NCI-H82 treated with DMSO at 0.1 percent for 48 hours (cell line): ENCODE data around the gene SULT2A1.
"Not testable (repeated sequence)": the region's sequence is repeated elsewhere in the genome, so short reads cannot be mapped to it uniquely, and the experiment has no call there.

Source experiments
- DNase-seq: peaks from one replicate; lab custom pipeline; 2025; ENCODE audit not compliant: unreplicated experiment; lab: John Stamatoyannopoulos, UW

SULT2A1 gene, protein sequence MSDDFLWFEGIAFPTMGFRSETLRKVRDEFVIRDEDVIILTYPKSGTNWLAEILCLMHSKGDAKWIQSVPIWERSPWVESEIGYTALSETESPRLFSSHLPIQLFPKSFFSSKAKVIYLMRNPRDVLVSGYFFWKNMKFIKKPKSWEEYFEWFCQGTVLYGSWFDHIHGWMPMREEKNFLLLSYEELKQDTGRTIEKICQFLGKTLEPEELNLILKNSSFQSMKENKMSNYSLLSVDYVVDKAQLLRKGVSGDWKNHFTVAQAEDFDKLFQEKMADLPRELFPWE

DNA sequence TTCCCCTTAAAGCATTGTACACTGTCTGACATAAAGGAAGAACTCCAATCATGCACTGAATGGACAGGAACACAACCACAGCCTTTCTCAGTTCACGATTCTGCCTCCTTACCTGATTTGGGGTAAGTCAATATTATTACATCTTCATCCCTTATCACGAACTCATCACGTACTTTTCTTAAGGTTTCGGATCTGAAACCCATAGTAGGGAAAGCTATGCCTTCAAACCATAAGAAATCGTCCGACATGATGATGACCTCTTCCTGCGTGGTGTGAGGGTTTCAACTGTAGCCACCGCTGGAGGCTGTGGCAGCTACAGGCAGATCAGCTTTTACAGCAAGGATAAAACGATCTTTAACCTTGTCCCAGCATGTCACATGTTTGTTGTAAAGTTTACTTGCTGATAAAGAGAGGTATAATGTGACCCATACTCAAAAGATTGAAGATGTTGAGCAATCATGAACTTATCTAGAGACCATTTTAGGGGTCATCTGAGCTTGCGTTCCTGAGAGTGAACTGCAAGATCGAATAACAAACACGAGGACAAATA is at the start of gene SULT2A1:
Gene SULT2A1, minus strand, starts transcription at position 306 of the 550 bp plus-strand sequence. Its CDS starts 58 bp downstream, at position 248.
- no peak for DNase-seq

DNA sequence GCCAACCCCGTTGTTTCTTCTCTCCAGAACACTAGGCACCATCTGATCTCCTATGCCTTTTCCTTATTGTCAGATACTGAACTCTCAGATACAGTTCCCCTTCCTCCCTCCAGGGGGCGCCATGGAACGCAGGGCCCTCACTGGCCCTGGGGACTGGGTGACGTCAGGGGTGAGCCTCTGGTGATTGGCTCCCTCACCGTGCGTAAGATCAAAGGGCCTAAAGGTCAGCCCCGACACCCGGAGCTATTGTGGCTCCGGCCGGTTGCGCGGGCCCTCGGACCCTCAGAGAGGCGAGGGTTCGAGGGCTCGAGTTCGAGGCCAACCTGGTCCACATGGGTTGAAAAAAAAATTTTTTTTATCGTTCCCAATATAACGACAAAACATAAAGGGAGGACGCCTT is 42.5 kb upstream of the SULT2A1 start:
- not testable (repeated sequence) for DNase-seq

DNA sequence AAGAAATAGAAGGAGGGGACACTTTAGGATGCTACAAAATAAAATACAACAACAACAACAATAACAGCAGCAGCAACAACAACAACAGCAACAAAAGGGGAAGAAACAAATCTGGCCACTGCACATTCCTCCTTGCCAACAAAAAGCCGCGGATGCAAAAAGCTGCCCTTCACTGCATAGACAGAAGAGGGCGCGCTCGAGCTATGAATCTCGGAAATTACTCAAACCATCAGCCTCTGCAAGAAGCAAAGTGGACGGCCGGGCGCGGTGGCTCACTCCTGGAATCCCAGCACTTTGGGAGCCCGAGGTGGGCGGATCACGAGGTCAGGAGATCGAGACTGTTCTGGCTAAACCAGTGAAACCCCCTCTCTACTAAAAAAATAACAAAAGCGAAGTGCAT is 34.0 kb upstream of the SULT2A1 start:
- DNase-seq: not testable (repeated sequence)

DNA sequence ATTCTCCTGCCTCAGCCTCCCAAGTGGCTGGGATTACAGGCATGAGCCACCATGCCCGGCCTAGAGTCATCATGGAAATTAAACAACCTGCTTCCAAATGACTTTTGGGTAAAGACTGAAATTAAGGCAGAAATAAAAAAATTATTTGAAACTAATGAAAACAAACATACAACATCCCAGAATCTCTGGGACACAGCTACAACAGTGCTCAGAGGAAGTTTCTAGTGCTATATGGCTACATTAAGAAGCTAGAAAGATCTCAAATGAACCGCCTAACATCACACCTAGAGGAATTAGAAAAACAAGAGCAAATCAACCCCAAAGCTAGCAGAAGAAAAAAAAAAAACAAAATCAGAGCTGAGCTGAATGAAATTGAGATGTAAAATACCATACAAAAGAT is 24.1 kb upstream of the SULT2A1 start:
- not testable (repeated sequence) for DNase-seq

DNA sequence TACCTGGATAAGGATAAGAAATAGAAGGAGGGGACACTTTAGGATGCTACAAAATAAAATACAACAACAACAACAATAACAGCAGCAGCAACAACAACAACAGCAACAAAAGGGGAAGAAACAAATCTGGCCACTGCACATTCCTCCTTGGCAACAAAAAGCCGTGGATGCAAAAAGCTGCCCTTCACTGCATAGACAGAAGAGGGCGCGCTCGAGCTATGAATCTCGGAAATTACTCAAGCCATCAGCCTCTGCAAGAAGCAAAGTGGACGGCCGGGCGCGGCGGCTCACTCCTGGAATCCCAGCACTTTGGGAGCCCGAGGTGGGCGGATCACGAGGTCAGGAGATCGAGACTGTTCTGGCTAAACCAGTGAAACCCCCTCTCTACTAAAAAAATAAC is 23.2 kb upstream of the SULT2A1 start:
- not testable (repeated sequence) for DNase-seq

DNA sequence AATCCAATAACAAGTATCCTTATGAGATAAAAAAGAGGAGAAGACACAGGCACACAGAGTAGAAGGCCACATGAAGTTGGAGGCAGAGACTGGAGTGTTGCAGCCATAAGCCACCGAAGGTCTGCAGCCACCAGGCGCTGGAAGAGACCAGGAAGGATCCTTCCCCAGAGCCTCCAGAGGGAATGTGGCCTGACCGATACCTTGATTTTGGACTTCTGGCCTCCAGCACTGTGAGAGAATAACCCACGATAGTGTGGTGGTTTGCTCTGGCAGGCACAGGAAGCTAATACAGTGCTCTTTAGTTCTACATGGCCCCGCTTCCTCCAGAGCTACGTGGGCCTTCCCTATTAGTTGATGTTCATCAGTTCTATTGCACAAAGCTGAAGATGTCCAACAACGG is 15.3 kb upstream of the SULT2A1 start:
- DNase-seq: no peak

DNA sequence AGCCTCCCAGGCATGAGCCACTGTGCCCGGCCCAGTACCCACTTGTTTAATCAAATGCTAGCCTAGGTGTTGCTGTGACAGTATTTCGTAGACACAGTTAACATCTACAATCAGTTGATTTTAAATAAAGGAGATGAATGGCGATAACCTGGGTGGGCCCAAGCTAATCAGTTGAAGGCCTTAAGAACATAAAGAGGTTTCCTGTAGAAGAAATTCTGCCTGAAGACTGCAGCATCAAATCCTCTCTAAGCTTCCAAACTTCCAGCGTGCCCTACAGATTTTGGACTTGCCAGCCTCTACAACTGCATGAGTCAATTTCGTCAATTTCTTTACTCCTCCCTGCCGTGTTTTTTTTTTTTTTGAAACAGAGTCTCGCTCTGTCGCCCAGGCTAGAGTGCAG is 13.2 kb upstream of the SULT2A1 start:
- DNase-seq: no peak

DNA sequence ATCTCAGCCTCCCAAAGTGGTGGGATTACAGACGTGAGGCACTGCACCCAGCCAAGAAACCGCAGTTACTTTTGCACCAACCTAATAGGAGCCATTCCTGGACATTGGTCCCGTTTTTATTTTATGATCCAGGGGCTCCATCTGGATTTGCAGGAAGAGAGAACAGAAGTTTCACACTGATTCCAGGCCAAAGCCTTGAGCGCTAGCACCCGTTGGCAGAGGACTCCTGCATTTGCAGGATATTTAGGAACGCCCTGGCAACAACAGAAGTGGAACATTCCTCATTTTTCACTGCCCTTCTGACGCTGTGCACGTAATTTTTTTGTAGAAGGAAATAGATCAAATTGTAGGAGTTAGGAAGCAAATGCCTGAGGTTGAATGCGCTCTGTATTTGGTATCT is 11.7 kb upstream of the SULT2A1 start:
- no peak for DNase-seq

DNA sequence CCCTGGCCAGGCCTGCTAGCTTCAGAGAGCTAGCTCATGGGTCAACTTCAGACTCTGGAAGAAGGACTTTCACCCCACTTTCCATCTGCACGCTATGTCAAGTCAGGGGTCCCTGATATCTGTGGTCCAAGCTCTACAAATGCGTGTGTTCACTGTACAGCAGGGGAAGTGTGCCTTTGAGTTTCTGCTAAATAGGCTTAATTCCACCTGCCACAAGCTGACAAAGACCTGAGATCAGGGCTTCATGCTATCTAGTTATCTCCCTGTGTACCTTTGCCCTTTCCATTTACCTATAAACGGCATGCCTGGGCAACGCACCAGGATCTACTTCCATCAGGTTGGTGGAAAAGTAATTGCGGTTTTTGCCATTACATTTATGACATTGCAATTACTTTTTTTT is 10.7 kb upstream of the SULT2A1 start:
- DNase-seq: no peak

DNA sequence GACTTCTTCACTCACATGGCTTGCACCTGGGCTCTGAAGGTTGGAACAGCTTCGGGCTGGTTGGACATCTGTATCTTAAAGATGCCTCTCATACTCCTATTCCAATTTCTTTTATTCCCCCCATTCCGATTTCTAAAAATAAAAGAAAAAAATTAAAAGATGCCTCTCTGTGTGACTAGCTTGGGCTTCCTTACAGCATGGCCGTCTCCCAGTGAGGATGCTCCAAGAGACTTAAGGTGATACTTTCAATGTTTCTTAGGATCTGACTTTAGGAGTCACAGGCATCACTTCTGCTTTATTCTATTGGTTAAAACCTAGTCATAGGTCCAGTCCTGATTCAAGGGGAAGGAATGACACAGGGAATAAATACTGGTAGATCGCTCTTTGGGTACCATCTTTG is 9.9 kb upstream of the SULT2A1 start:
- no peak for DNase-seq

DNA sequence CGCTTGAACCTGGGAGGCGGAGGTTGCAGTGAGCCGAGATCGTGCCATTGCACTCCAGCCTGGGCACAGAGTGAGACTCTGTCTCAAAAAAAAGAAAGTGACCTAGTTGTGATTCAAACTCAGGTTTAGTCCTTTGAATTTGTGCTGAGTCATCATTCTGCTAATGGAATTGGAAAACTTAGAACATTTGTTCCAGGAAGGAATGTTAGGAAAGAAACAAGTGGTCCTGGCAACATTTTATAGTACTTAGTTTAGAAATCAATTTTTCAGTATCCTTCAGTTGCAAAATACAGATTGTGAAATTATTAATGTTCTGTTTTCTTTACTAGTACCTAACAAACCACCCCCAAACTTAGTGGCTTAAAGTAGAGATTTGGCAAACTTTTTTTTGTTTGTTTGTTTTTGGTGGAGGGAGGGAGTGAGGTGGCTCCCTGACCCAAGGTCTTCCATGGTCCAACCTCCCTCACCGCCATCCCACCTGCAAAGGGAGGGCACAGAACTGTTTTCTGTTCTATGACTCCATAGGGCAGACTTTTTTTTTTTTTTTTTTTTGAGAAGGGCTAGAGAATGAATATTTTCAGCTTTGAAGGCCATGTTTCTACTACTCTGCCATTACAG is 9.2 kb upstream of the SULT2A1 start:
- DNase-seq: no peak

DNA sequence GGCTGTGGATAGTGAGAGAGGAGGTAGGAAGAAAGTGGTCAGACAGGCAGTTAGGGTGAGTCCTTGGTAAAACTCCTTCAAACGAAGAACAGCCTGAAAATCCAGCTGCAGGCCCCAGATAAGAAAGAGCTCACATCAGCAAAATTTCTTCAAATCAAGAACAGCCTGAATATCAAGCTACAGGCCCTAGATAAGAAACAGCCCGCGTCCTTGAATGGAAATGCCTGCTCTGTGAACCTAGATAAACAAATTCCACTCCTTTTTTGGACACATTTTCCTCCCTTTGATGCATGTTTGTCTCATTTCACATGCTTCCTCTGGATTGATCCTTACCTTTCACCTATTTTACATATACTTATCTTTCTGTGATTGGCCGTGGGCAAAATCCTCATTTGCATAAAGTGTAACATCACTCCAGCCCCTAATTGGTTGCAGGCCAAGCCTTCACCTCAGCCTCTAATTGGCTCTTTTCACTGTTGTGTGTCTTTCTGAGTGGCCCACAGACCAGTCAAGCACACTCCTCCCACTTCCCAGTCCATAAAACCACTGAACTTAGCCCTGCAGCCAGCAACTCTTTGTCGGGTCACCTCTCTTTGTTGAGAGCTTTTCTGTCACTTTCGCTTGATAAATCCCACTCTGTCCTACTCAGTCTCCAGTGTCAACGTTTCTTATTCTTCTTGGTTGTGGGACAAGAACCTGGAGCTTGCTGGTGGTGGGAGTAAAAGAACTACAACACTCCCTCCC is 6.0 kb upstream of the SULT2A1 start:
- DNase-seq: no peak

DNA sequence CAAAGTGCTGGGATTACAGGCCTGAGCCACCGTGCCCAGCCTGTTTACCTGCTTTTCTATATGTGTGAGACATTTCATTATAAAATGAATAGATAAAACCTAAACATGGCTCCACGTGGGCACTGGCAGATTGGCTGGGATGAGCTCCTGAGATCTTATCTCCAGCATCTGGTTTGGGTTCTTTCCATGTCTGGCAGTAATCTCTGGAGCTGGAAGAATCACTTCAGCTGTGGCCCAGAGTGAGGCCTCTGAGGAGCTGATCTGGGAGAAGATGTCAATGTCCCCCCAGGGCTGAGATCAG is 5.5 kb upstream of the SULT2A1 start:
- DNase-seq: no peak

DNA sequence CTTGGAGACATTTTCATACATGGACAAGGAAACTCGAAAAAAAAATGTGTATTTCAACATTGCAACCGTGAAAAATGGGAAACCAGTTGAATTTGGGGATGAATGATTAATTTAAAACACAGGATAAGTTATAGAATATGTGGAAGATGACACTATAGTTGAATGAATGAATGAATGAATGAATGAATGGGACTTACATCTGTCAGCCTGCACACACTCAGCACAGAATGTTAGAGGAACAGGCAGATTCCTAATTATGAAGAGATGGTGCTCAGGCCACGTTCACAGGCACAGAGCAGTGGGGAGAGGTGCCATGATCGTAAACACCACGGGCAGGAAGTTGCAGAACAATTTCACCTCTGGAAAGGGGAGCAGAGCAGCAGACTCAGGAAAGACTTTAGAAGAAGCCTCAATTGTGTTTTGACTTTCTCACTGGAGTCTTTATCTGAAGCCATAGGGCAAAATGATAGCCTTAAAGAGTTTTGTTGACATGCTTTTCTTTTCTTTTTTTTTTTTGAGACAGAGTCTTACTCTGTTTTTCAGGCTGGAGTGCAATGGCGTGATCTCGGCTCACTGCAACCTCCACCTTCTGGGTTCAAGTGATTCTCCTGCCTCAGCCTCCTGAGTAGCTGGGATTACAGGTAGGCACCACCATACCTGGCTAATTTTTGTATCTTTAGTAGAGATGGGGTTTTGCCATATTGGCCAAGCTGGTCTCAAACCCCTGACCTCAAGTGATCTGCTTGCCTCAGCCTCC is 4.9 kb upstream of the SULT2A1 start:
- DNase-seq: no peak

DNA sequence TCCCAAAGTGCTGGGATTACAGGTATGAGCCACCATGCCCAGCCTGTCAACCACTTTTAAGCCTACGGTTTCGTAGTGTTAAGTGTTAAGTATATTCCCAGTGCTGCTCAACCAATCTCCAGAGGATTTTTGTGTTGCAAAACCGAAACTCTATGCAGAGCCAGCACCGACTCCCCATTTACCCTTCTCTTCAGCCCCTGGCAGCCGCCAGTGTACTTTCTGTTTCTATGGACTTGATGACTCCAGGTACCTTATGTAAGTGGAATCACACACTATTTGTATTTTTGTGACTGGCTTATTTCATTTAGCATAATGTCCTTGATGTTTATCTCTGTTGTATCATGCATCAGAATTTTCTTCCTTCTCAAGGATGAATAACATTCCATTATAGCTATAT is 1.1 kb downstream of the SULT2A1 start:
- DNase-seq: no peak

DNA sequence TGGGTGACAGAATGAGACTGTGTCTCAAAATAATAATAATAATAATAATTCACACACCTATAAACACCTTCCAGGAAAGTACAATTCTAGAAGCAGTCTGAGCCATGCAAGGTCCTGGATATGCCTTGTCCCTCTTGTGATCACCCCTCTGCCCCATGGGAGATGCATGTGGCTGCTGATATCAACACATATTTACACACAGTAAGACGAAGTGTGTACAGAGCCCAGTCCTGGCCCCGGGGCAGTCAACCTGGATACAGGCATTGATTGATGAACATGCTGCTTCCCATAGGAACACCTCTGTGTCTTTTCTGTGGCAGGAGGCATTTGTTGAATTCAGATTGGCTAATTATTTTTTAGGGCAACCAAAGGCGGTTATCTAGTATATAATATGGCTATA is 3.2 kb downstream of the SULT2A1 start:
- DNase-seq: no peak

DNA sequence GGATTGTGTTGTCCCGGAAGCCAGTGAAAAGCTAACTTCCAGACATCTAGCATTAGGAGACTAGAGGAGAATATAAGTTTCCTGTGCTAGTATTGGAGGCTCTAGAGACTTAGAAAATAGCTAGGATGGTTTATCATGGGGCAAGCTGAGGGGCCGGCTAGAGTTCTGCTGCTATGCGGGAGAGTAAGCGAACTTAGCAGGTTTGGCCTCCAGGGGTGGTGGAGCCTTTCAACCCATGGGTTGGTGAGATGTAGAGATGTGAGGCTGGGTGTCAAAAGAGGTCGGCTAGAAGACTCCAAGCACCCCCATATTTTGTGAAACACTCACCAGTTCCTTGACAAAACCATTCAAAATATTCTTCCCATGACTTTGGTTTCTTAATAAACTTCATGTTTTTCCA is 4.4 kb downstream of the SULT2A1 start:
- DNase-seq: no peak

DNA sequence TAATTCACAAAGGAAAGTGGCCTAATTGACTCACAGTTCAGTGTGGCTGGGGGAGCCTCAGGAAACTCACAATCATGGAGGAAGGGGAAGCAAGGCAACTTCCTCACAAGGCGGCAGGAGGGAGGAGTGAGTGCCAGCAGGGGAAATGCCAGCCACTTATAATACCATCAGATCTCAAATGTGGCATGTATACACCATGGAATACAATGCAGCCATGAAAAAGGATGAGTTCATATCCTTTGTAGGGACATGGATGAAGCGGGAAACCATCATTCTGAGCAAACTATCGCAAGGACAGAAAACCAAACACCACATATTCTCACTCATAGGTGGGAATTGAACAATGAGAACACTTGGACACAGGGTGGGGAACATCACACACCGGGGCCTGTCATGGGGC is 6.7 kb downstream of the SULT2A1 start:
- not testable (repeated sequence) for DNase-seq

DNA sequence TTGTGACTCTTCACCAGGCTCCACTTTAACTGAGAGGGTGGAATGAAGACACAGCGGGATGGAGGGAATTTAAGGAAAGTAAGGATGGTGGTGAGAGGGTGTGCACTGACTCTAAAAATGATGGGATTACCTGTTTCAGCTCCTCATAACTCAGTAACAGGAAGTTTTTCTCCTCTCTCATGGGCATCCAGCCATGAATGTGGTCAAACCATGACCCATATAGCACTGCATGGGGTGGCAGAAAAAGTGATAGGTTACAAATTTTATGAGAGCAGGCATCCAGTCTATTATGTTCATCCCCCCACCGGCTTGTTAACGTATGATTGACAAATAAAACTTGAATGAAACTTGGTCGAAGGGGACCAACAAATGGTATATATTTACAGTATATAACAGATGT is 7.2 kb downstream of the SULT2A1 start:
- DNase-seq: no peak

DNA sequence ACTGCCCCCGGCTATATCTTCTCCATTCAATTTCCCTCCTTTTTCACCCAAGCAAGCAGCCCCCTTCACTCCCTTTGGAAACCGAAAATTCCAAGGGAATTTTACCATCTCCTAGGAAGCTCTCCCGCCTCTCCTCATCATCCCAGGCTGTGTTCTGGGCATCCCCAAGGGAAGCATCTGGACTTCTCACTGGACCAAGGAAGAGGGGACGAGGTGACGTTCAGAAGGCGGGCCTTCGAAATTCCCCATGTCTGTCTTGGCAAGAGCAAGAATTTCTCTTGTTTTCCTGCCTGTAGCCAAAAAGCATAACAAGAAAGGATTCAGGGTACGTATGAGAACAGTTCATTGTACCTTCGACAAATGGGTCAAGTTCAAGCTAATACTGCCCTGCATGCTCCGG is 20.9 kb downstream of the SULT2A1 start:
- DNase-seq: no peak

DNA sequence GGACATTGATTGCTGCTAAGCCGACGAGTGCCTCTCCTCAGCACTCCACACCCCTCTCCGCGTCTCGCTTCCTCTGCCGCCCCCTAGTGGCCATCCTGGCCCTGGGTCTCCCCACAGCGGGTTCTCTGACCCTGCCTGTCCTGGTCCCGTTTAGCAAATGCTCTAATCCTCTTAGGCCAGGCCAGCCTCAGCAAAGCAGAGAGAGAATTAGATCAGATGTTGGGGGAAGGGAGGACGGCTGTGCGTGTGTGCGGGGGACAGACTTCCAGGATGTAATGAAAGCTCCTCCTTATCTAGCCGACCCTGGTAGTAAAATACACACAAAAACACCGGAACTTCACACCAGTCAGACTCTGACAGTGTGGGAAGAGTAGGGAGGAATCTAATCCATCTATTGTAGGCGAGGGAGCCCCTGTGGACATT is 22.6 kb downstream of the SULT2A1 start:
- DNase-seq: peak; percentile 100
